Hypothalamus (tissue), 51 donors: ENCODE measurements around the gene CD244.
"Not testable (repeated sequence)": the region's sequence is repeated elsewhere in the genome, so short reads cannot be mapped to it uniquely, and the experiment has no call there.

Experiments used
- DNase-seq, 51 donors: peaks; one replicate each; lab custom pipeline; 2025; lab: John Stamatoyannopoulos, UW

Gene CD244, protein sequence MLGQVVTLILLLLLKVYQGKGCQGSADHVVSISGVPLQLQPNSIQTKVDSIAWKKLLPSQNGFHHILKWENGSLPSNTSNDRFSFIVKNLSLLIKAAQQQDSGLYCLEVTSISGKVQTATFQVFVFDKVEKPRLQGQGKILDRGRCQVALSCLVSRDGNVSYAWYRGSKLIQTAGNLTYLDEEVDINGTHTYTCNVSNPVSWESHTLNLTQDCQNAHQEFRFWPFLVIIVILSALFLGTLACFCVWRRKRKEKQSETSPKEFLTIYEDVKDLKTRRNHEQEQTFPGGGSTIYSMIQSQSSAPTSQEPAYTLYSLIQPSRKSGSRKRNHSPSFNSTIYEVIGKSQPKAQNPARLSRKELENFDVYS

GRCh38 chr1:160862203-160863060 lies at the start of gene CD244:
Gene CD244, minus strand, starts transcription at chr1:160862887. Its CDS starts 210 bp downstream, at chr1:160862677.
- DNase-seq = peak in 8 of 51 donors; percentile 6 to 41 (median 9)

GRCh38 chr1:160911925-160912324 lies 49.2 kb upstream of the CD244 start:
- DNase-seq = no peak

DNA sequence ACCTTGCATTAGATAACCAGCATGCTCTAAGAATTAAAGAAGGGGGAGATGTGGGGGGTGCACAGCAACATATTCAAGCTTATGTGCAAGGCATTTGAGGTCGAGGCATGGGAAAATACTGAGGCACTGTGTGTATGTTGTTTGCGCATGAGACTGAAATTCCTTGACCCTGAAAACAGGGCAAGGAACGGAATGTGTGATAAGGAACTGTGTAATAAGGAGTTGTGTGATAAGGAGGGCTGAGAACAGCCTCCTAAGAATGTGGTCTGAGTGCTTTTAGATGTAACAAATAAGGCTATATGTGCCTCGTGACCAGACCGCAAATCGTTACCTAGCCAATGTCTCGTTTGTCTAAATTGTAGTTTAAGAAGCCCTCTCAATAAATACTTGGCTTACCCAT lies 48.8 kb upstream of the CD244 start:
- DNase-seq = no peak

- no peak for DNase-seq
Observed at GRCh38 chr1:160910170-160910750, 47.6 kb upstream of the CD244 start.

GRCh38 chr1:160907976-160908375 lies 45.3 kb upstream of the CD244 start:
- DNase-seq = no peak

DNA sequence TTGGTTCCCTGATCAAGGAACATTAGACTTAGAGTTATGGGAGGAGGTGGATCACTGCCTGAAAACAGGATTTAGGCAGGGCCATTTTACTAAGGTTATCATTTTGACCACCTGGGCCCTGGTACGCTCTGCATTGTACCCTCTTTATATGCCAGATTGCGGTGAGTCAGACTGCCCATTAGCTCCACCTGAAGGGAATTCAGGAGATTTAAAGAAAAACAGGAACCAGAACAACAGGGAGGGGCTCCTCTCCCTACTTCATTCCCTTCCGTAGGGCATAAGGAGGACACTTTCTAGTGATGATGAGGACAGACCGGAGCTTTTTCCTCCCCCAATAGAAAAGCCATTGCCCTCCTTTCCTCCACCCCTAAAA lies 42.9 kb upstream of the CD244 start:
- no peak for DNase-seq

GRCh38 chr1:160904783-160905616 lies 42.3 kb upstream of the CD244 start:
- no peak for DNase-seq

- not testable (repeated sequence) for DNase-seq
Observed at GRCh38 chr1:160902251-160902650, 39.6 kb upstream of the CD244 start.

GRCh38 chr1:160901768-160902167 lies 39.1 kb upstream of the CD244 start:
- no peak for DNase-seq

DNA sequence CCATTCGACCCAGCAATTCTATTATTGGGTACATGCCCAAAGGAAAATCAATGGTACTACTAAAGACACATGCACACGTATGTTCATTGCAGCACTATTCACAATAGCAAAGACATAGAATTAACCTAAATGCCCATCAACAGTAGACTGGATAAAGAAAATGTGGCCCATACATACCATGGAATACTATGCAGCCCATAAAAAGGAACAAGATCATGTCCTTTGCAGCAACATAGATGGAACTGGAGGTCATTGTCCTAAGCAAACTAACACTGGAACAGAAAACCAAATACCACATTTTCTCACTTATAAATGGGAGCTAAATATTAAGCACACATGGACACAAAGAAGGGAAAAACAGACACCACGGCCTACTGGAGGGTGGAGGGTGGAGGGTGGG lies 38.0 kb upstream of the CD244 start:
- not testable (repeated sequence) for DNase-seq

DNA sequence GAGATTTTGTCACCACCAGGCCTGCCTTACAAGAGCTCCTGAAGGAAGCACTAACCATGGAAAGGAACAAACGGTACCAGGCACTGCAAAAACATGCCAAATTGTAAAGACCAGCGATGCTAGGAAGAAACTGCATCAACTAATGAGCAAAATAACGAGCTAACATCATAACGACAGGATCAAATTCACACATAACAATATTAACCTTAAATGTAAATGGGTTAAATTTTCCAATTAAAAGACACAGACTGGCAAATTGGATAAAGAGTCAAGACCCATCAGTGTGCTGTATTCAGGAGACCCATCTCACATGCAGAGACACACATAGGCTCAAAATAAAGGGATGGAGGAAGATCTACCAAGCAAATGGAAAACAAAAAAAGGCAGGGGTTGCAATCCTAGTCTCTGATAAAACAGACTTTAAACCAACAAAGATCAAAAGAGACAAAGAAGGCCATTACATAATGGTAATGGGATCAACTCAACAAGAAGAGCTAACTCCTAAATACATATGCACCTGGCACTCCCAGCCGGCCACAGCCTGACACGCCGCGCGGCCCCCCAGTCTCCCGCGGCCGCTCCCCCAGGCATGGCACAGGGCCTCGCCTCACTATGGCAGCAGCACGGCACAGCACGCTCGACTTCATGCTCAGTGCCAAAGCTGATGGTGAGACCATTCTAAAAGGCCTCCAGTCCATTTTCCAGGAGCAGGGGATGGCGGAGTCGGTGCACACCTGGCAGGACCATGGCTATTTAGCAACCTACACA lies 31.9 kb upstream of the CD244 start:
- not testable (repeated sequence) for DNase-seq

- DNase-seq = no peak
Observed at GRCh38 chr1:160891474-160891873, 28.8 kb upstream of the CD244 start.

GRCh38 chr1:160888926-160889325 lies 26.2 kb upstream of the CD244 start:
- no peak for DNase-seq

GRCh38 chr1:160887071-160887470 lies 24.4 kb upstream of the CD244 start:
- no peak for DNase-seq

DNA sequence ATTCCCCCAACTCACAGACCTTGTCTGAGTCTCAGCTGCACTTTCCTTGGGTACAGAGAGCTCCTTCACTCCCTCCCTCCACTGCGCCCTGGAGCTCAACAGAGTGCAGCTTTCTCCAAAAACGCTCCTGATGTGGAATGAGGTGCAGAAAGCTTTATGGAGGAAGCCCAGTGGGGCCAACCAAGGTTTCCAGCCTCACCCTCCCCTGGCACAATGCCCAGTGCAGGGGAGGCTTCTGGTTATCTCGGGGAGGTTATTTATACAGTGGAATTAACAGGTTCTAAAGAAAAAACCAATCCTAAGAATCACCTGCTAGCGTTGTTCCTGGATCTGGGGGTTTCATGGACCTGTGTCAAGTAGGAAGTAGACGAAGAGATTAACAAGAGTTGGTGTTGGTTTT lies 22.4 kb upstream of the CD244 start, which contains the start of gene ITLN1:
Gene ITLN1 (minus strand): TSS at position 139 of the 400 bp plus-strand sequence. CDS start 303 bp downstream, outside the sequence.
- no peak for DNase-seq

- no peak for DNase-seq
Observed at GRCh38 chr1:160884579-160884978, 21.9 kb upstream of the CD244 start.

DNA sequence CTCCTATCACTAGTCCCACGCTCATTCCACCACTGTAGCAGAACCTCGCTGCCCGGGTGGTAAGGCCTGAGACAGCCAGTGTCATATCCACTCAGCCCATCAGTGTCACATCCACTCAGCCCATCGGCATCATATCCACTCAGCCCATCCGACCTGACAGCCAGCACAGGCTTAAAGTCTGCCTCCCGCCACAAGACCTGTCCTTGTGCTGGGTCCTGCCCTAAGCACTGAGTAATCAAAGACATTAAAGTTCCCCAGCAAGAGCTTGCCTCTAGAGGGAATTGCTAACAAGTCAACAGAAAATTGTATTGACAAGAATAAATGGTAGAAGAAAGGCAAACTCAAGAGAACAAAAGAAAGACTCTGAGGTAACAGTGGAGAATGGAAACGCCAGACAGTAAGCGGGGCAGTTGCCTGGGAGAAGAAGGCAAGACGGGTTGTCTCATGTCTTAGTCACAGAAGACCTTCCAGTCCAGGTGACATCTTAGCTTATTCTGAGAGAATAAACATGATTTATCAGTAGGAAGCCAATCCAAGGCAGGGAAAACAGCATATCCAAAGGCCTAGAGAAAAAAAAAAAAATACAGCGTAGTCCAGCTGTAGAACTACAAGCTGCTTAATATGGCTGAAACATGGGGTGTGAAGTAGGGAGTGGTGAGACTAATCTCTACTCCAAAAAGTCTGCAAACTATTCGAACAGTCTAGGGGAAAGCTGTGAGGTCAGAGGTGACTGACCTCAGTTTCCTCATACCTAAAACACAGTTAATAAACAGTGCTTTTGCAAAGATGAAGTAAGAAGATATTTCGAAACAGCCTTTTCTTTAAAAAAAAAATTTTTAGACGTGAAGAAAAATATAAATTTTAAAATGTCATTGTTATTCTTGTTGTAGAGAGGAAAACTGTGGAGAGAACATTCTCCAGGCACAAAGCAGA lies 21.2 kb upstream of the CD244 start:
- no peak for DNase-seq

DNA sequence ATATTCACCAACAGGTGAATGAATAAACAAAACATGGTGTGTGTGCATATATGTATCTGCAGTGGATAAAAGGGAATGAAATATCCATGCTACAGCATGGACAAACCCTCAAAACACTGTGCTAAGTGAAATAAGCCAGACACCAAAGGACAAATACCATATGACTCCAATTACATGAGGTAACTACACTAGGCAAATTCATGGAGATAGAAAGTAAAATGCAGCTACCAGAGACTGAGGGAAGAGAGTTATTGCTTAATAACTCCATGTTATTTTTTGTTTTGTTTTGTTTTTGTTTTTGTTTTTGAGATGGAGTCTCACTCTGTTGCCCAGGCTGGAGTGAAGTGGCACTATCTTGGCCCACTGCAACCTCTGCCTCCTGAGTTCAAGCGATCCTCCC lies 19.9 kb upstream of the CD244 start:
- DNase-seq = no peak

GRCh38 chr1:160881264-160881663 lies 18.6 kb upstream of the CD244 start:
- DNase-seq = not testable (repeated sequence)
